HFFc6 (cell line): ENCODE data around the gene SPPL2A. TPM values are rescaled to one million over a fixed set of nuclear protein-coding genes. Genes with fewer than 3 reads are reported as not detected.

ENCODE experiments used
- DNase-seq: peaks from one replicate; pipeline ENCODE4 v3.0.0-alpha.2; 2018
- H3K27ac Mint-ChIP-seq: 2 replicates; pipeline ENCODE4 v1.8.0; 2020; ENCODE audit warnings: mild to moderate bottlenecking, mixed read lengths
- H3K27me3 Mint-ChIP-seq: 2 replicates; pipeline ENCODE4 v1.8.0; 2021; ENCODE audit warnings: mild to moderate bottlenecking, moderate library complexity, mixed read lengths; ENCODE audit not compliant: insufficient read depth
- H3K36me3 Mint-ChIP-seq: 2 replicates; pipeline ENCODE4 v1.8.0; 2021; ENCODE audit warnings: low read depth, mixed read lengths
- H3K4me1 Mint-ChIP-seq: 2 replicates; pipeline ENCODE4 v1.8.0; 2020; ENCODE audit warnings: low read depth, mixed read lengths
- H3K4me3 Mint-ChIP-seq: 2 replicates; pipeline ENCODE4 v1.8.0; 2020; ENCODE audit warnings: mild to moderate bottlenecking, moderate library complexity, mixed read lengths
- H3K9me3 Mint-ChIP-seq: 2 replicates; pipeline ENCODE4 v1.8.0; 2020; ENCODE audit warnings: mild to moderate bottlenecking, mixed read lengths
- total RNA-seq, 6 experiments: library from RNA; stranded (reverse); fragmentation: NEBNext Ultra II Directional; extraction: Animal tissue kit (Norgen Biotek cat#: 25700); gene quantifications; 2 replicates in 1 of 6; 3 replicates in 5 of 6; pipeline ENCODE4 v1.2.3, GENCODE V29; 2021
- TF ChIP-seq, protein P1 (sequence below): fragments of 200-600 bp; sonication (generic); IDR thresholded peaks from 2 replicates; pipeline ENCODE4 v1.5.0; 2021; ENCODE audit warnings: antibody characterized with exemption, mild to moderate bottlenecking

SPPL2A gene
- total RNA-seq, 6 experiments from 2014 or later: 119 to 170 (median 138) TPM

GRCh38 chr15:50750227-50750705, 15.2 kb downstream of the SPPL2A start:
- no peak for DNase-seq
- peaks cover 4% of the 10 kb centered on the region; the same call in 1 of the 2 replicates for H3K36me3 Mint-ChIP-seq
- no peak overlapping the region for H3K27ac Mint-ChIP-seq
- H3K4me1 Mint-ChIP-seq: peaks cover 47% of the 10 kb centered on the region
- no peaks in the 10 kb centered on the region for H3K9me3 Mint-ChIP-seq
- TF ChIP-seq, protein P1, sequence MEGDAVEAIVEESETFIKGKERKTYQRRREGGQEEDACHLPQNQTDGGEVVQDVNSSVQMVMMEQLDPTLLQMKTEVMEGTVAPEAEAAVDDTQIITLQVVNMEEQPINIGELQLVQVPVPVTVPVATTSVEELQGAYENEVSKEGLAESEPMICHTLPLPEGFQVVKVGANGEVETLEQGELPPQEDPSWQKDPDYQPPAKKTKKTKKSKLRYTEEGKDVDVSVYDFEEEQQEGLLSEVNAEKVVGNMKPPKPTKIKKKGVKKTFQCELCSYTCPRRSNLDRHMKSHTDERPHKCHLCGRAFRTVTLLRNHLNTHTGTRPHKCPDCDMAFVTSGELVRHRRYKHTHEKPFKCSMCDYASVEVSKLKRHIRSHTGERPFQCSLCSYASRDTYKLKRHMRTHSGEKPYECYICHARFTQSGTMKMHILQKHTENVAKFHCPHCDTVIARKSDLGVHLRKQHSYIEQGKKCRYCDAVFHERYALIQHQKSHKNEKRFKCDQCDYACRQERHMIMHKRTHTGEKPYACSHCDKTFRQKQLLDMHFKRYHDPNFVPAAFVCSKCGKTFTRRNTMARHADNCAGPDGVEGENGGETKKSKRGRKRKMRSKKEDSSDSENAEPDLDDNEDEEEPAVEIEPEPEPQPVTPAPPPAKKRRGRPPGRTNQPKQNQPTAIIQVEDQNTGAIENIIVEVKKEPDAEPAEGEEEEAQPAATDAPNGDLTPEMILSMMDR: no peak
- H3K27me3 Mint-ChIP-seq: no peaks in the 10 kb centered on the region
- no peak overlapping the region for H3K4me3 Mint-ChIP-seq

- Mint-ChIP-seq H3K36me3 (peaks cover 4% of the 10 kb centered on the region; the same call in 1 of the 2 replicates), H3K4me3 (peak overlapping the region; percentile 28; the same call in 1 of the 2 replicates), H3K4me1 (peaks cover 27% of the 10 kb centered on the region), H3K9me3 (no peaks in the 10 kb centered on the region), H3K27me3 (no peaks in the 10 kb centered on the region), H3K27ac (peak overlapping the region; percentile 77)
- no peak for DNase-seq
- TF ChIP-seq, protein P1: no peak
These were observed 18.0 kb downstream of the SPPL2A start for GRCh38 chr15:50747523-50747922.

DNA sequence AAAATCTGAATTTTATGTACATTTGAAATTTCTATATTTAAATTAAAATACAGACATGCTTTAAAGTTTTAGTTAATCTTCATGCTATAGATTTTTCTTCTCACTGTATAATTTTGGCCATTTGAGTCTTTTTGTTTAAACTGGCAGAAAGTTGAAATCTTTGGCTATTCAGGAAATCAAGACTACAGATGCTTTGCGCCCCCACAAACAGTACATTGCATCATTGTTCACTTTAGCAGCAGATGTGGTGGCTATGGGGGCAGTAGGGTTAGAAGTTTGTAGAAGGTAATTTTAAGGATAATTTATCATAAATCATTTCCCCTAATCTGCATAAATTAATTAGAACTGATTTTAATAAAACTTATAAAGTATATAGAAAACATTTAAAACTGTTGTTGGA, 20.9 kb downstream of the SPPL2A start:
- Mint-ChIP-seq H3K9me3 (no peaks in the 10 kb centered on the region), H3K4me3 (no peak overlapping the region), H3K4me1 (peaks cover 16% of the 10 kb centered on the region), H3K27ac (no peak overlapping the region), H3K36me3 (peaks cover 4% of the 10 kb centered on the region; the same call in 1 of the 2 replicates), H3K27me3 (no peaks in the 10 kb centered on the region)
- no peak for DNase-seq
- TF ChIP-seq, protein P1: no peak

- no peak overlapping the region for H3K4me3 Mint-ChIP-seq
- no peaks in the 10 kb centered on the region for H3K9me3 Mint-ChIP-seq
- TF ChIP-seq, protein P1: no peak
- no peaks in the 10 kb centered on the region for H3K4me1 Mint-ChIP-seq
- peaks cover 1% of the 10 kb centered on the region; the same call in 1 of the 2 replicates for H3K36me3 Mint-ChIP-seq
- no peaks in the 10 kb centered on the region for H3K27me3 Mint-ChIP-seq
- no peak overlapping the region for H3K27ac Mint-ChIP-seq
- DNase-seq: no peak
These were observed 24.6 kb downstream of the SPPL2A start for GRCh38 chr15:50740955-50741354.

DNA sequence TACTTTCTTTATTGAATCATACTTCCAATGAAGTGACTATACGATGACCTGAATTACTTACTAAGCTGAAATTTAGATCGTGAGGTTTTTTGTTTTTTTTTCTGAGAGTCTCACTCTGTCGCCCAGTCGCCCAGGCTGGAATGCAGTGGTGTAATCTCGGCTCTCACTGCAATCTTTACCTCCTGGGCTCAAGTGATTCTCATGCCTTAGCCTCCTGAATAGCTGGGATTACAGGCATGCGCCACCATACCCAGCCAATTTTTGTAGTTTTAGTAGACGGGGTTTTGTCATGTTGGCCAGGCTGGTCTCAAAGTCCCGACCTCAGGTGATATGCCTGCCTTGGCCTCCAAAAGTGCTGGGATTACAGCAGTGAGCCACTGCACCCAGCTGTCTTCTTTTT, 28.7 kb downstream of the SPPL2A start:
- no peak for DNase-seq
- H3K4me1 Mint-ChIP-seq: no peaks in the 10 kb centered on the region
- no peak overlapping the region for H3K27ac Mint-ChIP-seq
- TF ChIP-seq, protein P1: no peak
- no peaks in the 10 kb centered on the region; the same call in 1 of the 2 replicates for H3K27me3 Mint-ChIP-seq
- H3K36me3 Mint-ChIP-seq: peaks cover 23% of the 10 kb centered on the region
- H3K4me3 Mint-ChIP-seq: no peak overlapping the region
- H3K9me3 Mint-ChIP-seq: no peaks in the 10 kb centered on the region
